Measurements from ENCODE around the gene PLGLB2.
"Not testable (repeated sequence)": the region's sequence is repeated elsewhere in the genome, so short reads cannot be mapped to it uniquely, and the experiment has no call there.

Gene PLGLB2
- 0 to 0.13 reads per million in 2 donors for total RNA-seq

DNA sequence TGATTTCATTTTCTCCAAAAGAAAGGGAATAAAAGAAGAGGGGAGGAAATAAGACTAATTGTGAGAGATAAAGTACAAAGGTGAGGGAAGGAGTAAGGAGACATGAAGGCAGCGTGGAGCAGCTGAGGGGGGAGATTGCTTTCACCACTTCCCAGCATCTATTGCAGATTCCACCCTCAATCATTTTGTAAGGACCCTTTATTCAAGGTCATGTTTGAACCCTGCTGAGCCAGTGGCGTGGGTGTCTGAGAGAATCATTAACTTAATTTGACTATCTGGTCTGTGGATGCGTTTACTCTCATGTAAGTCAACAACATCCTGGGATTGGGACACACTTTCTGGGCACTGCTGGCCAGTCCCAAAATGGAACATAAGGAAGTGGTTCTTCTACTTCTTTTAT is at the start of gene PLGLB2:
PLGLB2 (plus strand) TSS at position 297 of the 400 bp plus-strand sequence; CDS start at position 364, 67 bp downstream.
- DNase-seq: not testable (repeated sequence)

DNA sequence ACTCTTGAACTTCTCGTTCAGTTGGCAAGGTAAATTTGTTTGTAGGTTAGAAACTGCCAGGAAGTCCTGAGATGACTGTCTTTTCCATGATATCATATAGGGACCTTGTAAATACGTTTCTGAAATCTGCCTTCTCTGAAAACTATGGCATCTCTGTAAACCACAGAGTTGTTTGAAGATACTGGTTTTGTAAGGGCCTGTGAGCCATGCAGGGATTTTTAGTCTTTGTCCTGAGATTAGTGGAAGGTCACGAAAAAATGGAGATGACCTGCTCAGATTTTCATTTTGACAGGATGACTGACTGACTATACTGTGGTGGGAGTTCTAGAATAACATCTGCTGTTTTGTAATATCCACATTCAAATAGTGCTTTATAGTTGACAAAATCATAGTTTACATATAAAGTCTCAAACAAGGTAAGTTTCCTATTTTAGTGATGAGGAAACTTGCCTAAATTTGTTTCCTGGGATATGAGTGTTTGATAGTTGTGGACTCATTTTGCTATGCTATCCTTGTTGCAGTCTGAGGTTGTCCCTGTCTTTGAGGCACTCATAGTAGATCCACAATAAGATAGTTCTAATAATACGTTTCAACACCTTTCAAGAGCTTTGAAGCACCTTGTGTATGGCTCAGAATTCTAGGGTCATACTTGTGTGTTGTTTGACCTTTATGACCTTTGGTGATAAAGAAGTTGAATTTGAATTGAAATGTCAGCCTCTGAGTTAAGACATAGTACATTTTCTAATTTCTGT is 43.1 kb upstream of the PLGLB2 start:
- DNase-seq: peak in 1 of 5 experiments; percentile 29

DNA sequence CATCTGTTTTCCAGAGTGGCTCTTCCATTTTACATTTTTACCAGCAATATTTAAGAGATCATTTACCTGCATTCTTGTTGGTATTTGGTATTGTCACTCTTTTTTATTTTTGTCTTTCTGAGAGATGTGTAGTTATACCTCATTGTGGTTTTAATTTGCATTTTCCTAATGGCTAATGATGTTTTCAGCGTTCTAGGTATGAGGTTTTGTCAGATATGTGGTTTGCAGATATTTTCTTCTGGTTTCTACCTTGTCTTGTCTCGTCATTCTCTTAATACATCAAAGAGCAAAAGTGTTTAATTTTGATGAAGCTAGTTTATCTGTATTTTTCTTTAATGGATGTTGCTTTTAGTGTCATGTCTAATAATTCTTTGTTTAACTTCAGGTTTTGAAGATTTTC is 39.5 kb upstream of the PLGLB2 start:
- not testable (repeated sequence) for DNase-seq

DNA sequence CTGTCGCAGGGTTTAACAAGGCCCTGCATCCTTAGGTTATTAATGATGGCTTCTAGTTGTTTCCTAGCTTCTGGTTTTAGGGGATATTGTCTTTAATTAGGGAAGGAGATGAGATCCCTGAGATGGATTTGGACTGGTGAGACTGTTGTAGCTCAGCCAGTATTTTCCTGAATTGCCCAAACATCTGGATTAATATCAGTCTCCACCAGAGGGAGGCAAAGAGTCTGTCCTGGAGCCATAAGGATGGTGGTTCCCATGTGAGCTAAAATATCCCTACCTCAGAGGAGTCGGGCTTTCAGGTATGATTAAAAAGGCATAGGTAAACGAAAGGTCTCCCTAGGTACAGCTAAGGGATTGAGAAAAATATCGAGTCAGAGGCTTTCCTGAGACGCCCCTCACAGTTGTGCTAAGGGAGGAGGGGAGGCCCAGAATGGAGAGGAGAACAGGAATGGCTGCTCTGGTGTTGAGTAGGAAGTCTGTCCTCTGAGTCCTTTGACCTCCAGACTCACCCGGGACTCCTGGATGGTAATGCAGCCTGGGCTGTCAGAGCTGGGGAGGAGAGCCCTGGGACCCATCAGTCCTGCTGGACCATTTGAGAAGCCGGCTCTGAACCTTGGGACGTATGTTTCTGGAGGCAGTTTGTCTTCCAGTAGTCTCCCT is 19.8 kb upstream of the PLGLB2 start:
- DNase-seq: not testable (repeated sequence)

DNA sequence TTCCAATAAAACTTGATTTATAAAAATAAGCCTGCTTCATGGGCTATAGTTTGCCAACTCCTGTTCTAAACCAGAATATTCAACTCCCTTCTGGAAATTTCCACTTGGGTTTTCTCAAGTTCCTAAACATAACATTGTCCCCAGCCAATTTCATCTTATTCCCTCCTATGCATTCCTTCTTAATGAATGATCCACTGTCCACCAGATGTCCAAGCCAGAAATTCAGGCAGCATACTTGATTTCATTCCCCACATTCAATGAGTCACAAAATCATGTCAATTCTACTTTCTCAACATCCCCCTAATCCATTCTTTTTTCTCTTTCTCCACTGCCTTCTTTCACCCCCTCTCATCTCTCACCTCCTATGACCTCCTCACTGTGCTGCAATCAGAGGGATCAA is 7.0 kb upstream of the PLGLB2 start:
- not testable (repeated sequence) for DNase-seq

DNA sequence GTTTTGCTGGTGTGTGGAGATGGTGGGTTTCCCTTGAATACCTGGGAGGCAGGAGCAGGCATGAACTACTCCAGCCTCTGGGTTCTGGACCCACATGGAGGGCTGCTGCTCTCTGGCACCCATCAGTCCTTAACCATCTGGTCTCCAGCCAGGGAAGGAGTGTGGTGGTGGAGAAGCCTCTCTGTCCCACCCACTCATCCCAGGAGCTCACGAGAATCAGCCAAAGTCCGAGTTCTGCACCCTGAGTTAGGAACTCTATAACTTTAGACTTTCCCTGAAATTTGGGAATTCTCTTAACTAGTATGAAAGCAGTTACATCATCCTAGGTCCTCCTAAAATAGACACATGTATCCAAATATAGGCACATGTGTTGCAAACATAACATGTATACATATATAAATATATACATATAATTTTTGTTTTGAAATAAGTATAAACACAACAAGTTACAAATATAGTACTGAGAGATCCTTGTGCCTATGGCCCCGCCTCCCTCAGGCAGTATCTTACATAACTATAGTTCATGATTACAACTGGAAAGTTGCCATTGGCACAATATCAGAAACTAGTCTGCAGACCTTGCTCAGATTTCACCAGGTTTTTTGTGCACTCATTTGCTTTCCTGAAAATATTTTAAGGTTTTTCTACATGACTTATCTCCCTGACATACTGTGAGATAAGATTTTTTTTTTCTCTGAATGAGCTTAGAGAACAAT is 5.3 kb upstream of the PLGLB2 start:
- not testable (repeated sequence) for DNase-seq

DNA sequence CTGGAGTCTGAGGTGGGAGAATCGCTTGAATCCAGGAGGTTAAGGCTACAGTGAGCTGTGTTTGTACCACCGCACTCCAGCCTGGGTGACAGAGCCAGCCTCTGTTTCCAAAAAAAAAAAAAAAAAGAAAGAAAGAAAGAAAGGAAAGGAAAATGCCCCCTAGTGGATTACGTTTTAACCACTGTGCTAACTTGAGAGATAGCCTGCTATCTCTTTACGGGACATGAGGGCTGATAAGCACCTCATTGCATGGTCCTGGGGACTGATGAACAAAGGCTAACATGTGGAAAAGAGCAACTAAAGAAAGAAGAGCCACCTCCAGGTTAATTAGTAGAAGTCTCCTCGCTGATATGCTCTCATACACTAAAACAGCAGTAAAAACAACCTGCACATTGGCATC is 4.2 kb upstream of the PLGLB2 start:
- DNase-seq: not testable (repeated sequence)

DNA sequence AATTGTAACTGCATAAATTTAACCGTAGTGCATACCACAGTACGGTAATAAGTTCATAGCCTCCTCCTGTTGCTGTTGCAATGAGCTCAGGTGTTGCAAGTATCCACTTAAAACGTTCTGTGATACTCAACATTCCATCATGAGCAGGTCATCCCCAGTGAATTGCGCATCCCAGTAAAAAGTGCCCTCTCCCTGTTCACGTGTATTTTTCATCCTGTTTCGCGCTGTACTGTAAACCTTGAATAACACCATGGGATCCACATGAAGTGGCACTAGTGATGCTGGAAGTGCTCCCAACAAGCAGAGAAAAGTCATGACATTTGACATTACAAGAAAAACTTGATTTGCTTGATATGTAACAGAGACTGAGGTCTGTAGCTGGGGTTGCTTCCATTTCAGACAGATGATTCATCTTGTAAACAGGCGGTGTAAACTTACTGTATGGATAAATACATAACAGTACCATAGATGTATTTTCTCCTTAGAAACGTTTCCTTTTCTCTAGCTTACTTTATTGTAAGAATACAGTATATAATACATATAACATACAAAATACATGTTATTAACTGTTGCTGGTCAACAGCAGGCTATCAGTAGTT is 2.4 kb upstream of the PLGLB2 start:
- DNase-seq: not testable (repeated sequence)

DNA sequence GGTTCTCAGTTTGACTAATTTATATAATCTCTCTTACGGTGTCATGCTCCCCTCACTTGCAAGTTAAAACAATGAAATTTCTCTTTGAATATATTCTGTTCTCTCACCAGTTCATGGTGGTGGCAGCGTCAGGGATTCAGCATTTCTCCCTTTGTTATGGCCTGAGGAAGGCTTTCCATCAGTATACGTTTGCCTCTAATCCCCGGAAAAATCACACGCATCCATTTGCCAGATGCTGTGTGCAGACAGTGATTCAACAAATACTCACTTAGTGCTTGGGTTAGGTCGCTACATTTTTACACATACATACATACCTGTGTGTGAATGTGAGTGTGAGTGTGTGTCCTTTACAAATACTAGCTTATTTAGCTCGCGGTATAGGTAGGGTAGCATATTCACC is 637 bp downstream of the PLGLB2 start:
- not testable (repeated sequence) for DNase-seq

DNA sequence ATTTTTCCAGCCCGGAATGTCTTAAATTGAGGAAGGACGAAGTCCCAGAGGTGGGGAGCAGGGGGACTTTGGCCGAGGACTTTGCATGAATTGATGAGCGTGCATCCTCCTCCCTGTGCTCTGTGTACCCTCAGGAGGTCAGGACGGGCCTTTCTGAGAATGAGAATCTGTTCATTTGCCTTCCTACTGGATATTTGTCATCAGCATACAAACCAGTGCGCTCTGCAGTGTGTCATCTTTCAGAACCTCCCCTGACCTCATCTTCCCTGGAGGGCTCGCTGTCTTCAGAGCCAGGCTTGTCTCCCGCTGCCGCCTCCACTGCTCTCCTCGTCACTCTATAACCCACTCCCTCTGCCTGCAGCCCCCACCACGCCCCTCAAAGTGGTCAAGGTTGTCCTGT is 2.7 kb downstream of the PLGLB2 start:
- DNase-seq: not testable (repeated sequence)

DNA sequence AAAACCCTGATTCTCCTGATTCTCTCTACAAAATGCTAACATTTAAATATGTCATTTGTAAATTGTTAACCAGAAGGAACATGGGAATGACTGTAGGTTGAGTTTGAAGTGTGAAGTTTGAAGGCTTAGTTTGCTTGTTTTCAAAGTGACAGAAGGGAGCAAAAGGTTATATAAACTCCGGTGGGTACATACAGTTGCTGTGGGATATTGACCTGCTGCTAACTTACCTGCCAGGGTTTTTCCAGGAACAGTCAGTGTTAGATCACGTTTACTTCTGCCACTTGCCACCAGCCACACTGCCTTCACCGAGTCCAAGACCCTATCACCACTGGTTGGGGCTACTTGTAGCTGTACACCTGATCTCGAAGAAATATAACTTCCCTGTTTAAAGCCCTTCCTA is 6.9 kb downstream of the PLGLB2 start:
- DNase-seq: not testable (repeated sequence)
